ENCODE measurements around the gene BASP1. TPM values are rescaled to one million over a fixed set of nuclear protein-coding genes. Genes with fewer than 3 reads are reported as not detected.
"Not testable (repeated sequence)": the region's sequence is repeated elsewhere in the genome, so short reads cannot be mapped to it uniquely, and the experiment has no call there.

Gene BASP1
- total RNA-seq, 4 donors from 2014 or later: 10.1 to 29.6 (median 23.0) TPM

GRCh38 chr5:17305964-17306725 lies 88.7 kb downstream of the BASP1 start:
- DNase-seq: no peak

GRCh38 chr5:17306726-17307091 lies 89.3 kb downstream of the BASP1 start:
- Histone ChIP-seq H3K4me3 (replicated peaks in 1 of 3) (no peak overlapping the region), H3K36me3 (no peaks in the 10 kb centered on the region), H3K9me3 (no peaks in the 10 kb centered on the region), H3K27me3 (no peaks in the 10 kb centered on the region), H3K4me1 (peaks cover 13 to 21% of the 10 kb centered on the region in 2 donors), H3K27ac (no peak overlapping the region)
- DNase-seq: no peak
- WGBS, 2 donors: 91 to 95% methylated on average over 14 of the region's 14 CpGs
- TF ChIP-seq POLR2A (IDR thresholded peaks at IDR 0.05): no peak
- TF ChIP-seq CTCF (IDR thresholded peaks at IDR 0.05): no peak
- intact Hi-C loops (cut with DNase I): no loop called here

More at GRCh38 chr5:17305964-17306725, 88.7 kb downstream of the BASP1 start:
- no peak for TF ChIP-seq POLR2A (IDR thresholded peaks at IDR 0.05)
- no peak for TF ChIP-seq CTCF (IDR thresholded peaks at IDR 0.05)
- H3K27me3 ChIP-seq: no peaks in the 10 kb centered on the region
- H3K9me3 ChIP-seq: no peaks in the 10 kb centered on the region
- 79 to 82% methylated on average over 13 to 14 of the region's 14 CpGs for WGBS, 2 donors
- intact Hi-C loops (cut with DNase I): no loop called here
- no peak overlapping the region for H3K4me3 ChIP-seq (replicated peaks in 1 of 3)
- peaks cover 13 to 21% of the 10 kb centered on the region in 2 donors for H3K4me1 ChIP-seq
- H3K36me3 ChIP-seq: no peaks in the 10 kb centered on the region
- peak overlapping the region in 1 of 3 donors; percentile 34 for H3K27ac ChIP-seq

- H3K9me3 ChIP-seq; H3K36me3 ChIP-seq; H3K4me3 ChIP-seq (replicated peaks in 1 of 3); DNase-seq; H3K27me3 ChIP-seq; intact Hi-C loops (cut with DNase I); H3K27ac ChIP-seq: not testable (repeated sequence)
- H3K4me1 ChIP-seq: peaks cover 13 to 21% of the 10 kb centered on the region in 2 donors
- WGBS, 2 donors: 92 to 93% methylated on average over 4 of the region's 4 CpGs
Measured at GRCh38 chr5:17307440-17307839, 90.0 kb downstream of the BASP1 start.

- Histone ChIP-seq H3K36me3 (no peaks in the 10 kb centered on the region), H3K9me3 (no peaks in the 10 kb centered on the region), H3K4me3 (replicated peaks in 1 of 3) (no peak overlapping the region), H3K27me3 (no peaks in the 10 kb centered on the region), H3K4me1 (peaks cover 13 to 21% of the 10 kb centered on the region in 2 donors), H3K27ac (no peak overlapping the region)
- no peak for DNase-seq
- WGBS, 2 donors: 85 to 89% methylated on average over 9 of the region's 9 CpGs
- TF ChIP-seq POLR2A (IDR thresholded peaks at IDR 0.05) (no peak), CTCF (IDR thresholded peaks at IDR 0.05) (no peak)
- intact Hi-C loops (cut with DNase I): no loop called here
Measured at GRCh38 chr5:17308326-17309065, 91.1 kb downstream of the BASP1 start.

GRCh38 chr5:17309462-17309861 lies 92.0 kb downstream of the BASP1 start:
- no peak for DNase-seq
- Histone ChIP-seq H3K27me3 (no peaks in the 10 kb centered on the region), H3K4me3 (replicated peaks in 1 of 3) (no peak overlapping the region), H3K4me1 (peaks cover 13 to 18% of the 10 kb centered on the region in 2 donors), H3K9me3 (no peaks in the 10 kb centered on the region), H3K27ac (no peak overlapping the region), H3K36me3 (no peaks in the 10 kb centered on the region)
- WGBS, 2 donors: 86 to 95% methylated on average over 3 of the region's 3 CpGs
- no peak for TF ChIP-seq CTCF (IDR thresholded peaks at IDR 0.05)
- no peak for TF ChIP-seq POLR2A (IDR thresholded peaks at IDR 0.05)
- intact Hi-C loops (cut with DNase I): no loop called here

GRCh38 chr5:17310502-17310901 lies 93.1 kb downstream of the BASP1 start:
- H3K9me3 ChIP-seq; DNase-seq; H3K4me3 ChIP-seq (replicated peaks in 1 of 3); H3K27me3 ChIP-seq; H3K36me3 ChIP-seq; H3K27ac ChIP-seq; intact Hi-C loops (cut with DNase I): not testable (repeated sequence)
- WGBS, 2 donors: 94 to 95% methylated on average over 4 of the region's 4 CpGs
- H3K4me1 ChIP-seq: peaks cover 6 to 12% of the 10 kb centered on the region in 2 donors

- H3K36me3 ChIP-seq; intact Hi-C loops (cut with DNase I); H3K9me3 ChIP-seq; H3K4me3 ChIP-seq (replicated peaks in 1 of 3); H3K27ac ChIP-seq; H3K4me1 ChIP-seq; DNase-seq; H3K27me3 ChIP-seq: not testable (repeated sequence)
- 95% methylated on average over 12 to 15 of the region's 31 CpGs for WGBS, 2 donors
Measured at GRCh38 chr5:17311811-17312210, 94.4 kb downstream of the BASP1 start.
